ENCODE results near the gene SPACA9.

Gene SPACA9

DNA sequence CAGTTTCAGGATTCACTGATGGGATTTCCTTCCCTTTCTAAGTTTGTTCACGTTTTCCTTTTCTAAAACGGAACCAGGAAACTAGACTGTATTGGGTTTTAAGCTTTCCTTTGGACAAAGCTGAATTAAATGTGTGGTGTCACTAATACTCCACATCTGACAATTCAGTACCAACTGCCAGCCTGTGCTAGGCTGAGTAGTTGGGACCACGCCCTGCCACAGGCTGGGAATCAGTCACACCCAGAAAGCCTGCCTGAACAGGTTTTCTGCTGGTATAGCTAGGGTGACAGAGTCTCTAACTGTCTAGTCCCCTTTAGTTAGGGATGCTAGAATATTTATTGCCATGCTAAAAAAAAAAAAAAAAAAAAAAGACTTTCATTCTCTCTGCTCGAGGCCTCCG is 15.6 kb downstream of the SPACA9 start:
- Histone ChIP-seq H3K27me3 (ENCODE audit: insufficient read depth, low read length) (no peaks in the 10 kb centered on the region), H3K27ac (ENCODE audit: low read depth, low read length) (no peak overlapping the region), H3K36me3 (ENCODE audit: insufficient read depth, low read length) (0 out of 2 replicates have a peak, but pooled peaks cover 8% of the 10 kb centered on the region), H2AFZ (ENCODE audit: low read length, unreplicated experiment) (no peak overlapping the region), H3K79me2 (ENCODE audit: control insufficient read depth, insufficient read depth, low read length, unreplicated experiment) (no peaks in the 10 kb centered on the region), H3K4me1 (ENCODE audit: control insufficient read depth, insufficient read depth, low read length, unreplicated experiment) (no peaks in the 10 kb centered on the region), H3K4me3 (ENCODE audit: low read depth, low read length) (no peak overlapping the region)

- Histone ChIP-seq H3K4me1 (ENCODE audit: control insufficient read depth, insufficient read depth, low read length, unreplicated experiment) (no peaks in the 10 kb centered on the region), H2AFZ (ENCODE audit: low read length, unreplicated experiment) (no peak overlapping the region), H3K79me2 (ENCODE audit: control insufficient read depth, insufficient read depth, low read length, unreplicated experiment) (no peaks in the 10 kb centered on the region), H3K27me3 (ENCODE audit: insufficient read depth, low read length) (no peaks in the 10 kb centered on the region), H3K36me3 (ENCODE audit: insufficient read depth, low read length) (peaks cover 16% of the 10 kb centered on the region; the same call in 1 of the 2 replicates), H3K4me3 (ENCODE audit: low read depth, low read length) (no peak overlapping the region), H3K27ac (ENCODE audit: low read depth, low read length) (no peak overlapping the region)
Measured at GRCh38 chr9:132894862-132895835, 16.5 kb downstream of the SPACA9 start.

GRCh38 chr9:132896264-132896663 is 17.6 kb downstream of the SPACA9 start:
- no peaks in the 10 kb centered on the region for H3K4me1 ChIP-seq (ENCODE audit: control insufficient read depth, insufficient read depth, low read length, unreplicated experiment)
- no peaks in the 10 kb centered on the region for H3K27me3 ChIP-seq (ENCODE audit: insufficient read depth, low read length)
- H3K79me2 ChIP-seq (ENCODE audit: control insufficient read depth, insufficient read depth, low read length, unreplicated experiment): no peaks in the 10 kb centered on the region
- peaks cover 27% of the 10 kb centered on the region; the same call in 1 of the 2 replicates for H3K36me3 ChIP-seq (ENCODE audit: insufficient read depth, low read length)
- no peak overlapping the region for H2AFZ ChIP-seq (ENCODE audit: low read length, unreplicated experiment)
- no peak overlapping the region for H3K27ac ChIP-seq (ENCODE audit: low read depth, low read length)
- H3K4me3 ChIP-seq (ENCODE audit: low read depth, low read length): no peak overlapping the region

DNA sequence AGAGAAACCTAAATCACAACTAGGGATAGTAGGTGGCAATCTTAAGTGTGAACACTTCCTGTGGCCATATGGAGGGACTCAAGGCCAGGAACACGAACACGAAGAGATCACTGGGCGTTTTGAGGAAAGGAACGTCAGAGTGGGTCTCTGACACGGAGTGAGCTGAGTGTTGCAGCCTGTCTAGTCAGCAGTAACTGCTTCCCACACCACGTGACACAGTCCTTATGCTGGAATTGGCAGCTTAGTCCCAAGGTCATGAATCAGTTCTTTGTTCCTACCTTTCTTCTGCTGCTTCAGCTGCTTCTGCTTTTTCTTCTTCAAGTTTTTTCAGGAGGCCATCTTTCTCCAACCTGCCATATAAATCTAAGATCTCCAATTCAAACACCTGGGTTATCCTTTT is 18.2 kb downstream of the SPACA9 start:
- H3K36me3 ChIP-seq (ENCODE audit: insufficient read depth, low read length): peaks cover 27% of the 10 kb centered on the region; the same call in 1 of the 2 replicates

DNA sequence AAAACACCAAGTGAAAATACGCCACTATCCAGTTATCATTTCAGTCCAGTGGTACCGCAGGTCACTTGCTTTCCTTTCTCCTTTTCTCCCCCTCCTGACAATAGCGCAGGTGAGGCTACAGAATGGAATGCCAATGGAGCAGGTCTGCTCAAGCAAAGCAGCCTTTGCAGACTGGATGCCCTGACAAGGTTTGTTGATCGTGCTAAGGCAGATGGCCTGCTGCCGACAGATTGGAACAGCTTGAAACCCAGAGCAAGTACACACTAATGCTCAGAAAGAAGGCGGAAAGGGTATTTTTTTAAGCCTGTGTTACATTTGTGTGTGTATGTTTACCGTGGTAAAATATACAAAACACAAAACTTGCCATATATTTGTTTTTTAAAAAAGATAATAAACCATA is 19.4 kb downstream of the SPACA9 start:
- Histone ChIP-seq H3K79me2 (ENCODE audit: control insufficient read depth, insufficient read depth, low read length, unreplicated experiment) (no peaks in the 10 kb centered on the region), H3K27ac (ENCODE audit: low read depth, low read length) (no peak overlapping the region), H3K27me3 (ENCODE audit: insufficient read depth, low read length) (no peaks in the 10 kb centered on the region), H3K4me3 (ENCODE audit: low read depth, low read length) (no peak overlapping the region), H3K4me1 (ENCODE audit: control insufficient read depth, insufficient read depth, low read length, unreplicated experiment) (no peaks in the 10 kb centered on the region), H3K36me3 (ENCODE audit: insufficient read depth, low read length) (peaks cover 27% of the 10 kb centered on the region; the same call in 1 of the 2 replicates), H2AFZ (ENCODE audit: low read length, unreplicated experiment) (no peak overlapping the region)

More for the DNA sequence above, 18.2 kb downstream of the SPACA9 start:
- Histone ChIP-seq H3K27ac (ENCODE audit: low read depth, low read length) (no peak overlapping the region), H3K79me2 (ENCODE audit: control insufficient read depth, insufficient read depth, low read length, unreplicated experiment) (no peaks in the 10 kb centered on the region), H3K4me3 (ENCODE audit: low read depth, low read length) (no peak overlapping the region), H3K4me1 (ENCODE audit: control insufficient read depth, insufficient read depth, low read length, unreplicated experiment) (no peaks in the 10 kb centered on the region), H3K27me3 (ENCODE audit: insufficient read depth, low read length) (no peaks in the 10 kb centered on the region), H2AFZ (ENCODE audit: low read length, unreplicated experiment) (no peak overlapping the region)

- H3K4me3 ChIP-seq (ENCODE audit: low read depth, low read length): no peak overlapping the region
- H3K4me1 ChIP-seq (ENCODE audit: control insufficient read depth, insufficient read depth, low read length, unreplicated experiment): no peaks in the 10 kb centered on the region
- H2AFZ ChIP-seq (ENCODE audit: low read length, unreplicated experiment): no peak overlapping the region
- peaks cover 21% of the 10 kb centered on the region; the same call in 1 of the 2 replicates for H3K36me3 ChIP-seq (ENCODE audit: insufficient read depth, low read length)
- no peaks in the 10 kb centered on the region for H3K27me3 ChIP-seq (ENCODE audit: insufficient read depth, low read length)
- H3K79me2 ChIP-seq (ENCODE audit: control insufficient read depth, insufficient read depth, low read length, unreplicated experiment): no peaks in the 10 kb centered on the region
- H3K27ac ChIP-seq (ENCODE audit: low read depth, low read length): no peak overlapping the region
Measured at GRCh38 chr9:132901858-132902831, 23.4 kb downstream of the SPACA9 start.

GRCh38 chr9:132903574-132904492 is 25.1 kb downstream of the SPACA9 start:
- Histone ChIP-seq H3K27ac (ENCODE audit: low read depth, low read length) (no peak overlapping the region), H3K36me3 (ENCODE audit: insufficient read depth, low read length) (peaks cover 19% of the 10 kb centered on the region; the same call in 1 of the 2 replicates), H2AFZ (ENCODE audit: low read length, unreplicated experiment) (no peak overlapping the region), H3K79me2 (ENCODE audit: control insufficient read depth, insufficient read depth, low read length, unreplicated experiment) (no peaks in the 10 kb centered on the region), H3K4me1 (ENCODE audit: control insufficient read depth, insufficient read depth, low read length, unreplicated experiment) (no peaks in the 10 kb centered on the region), H3K4me3 (ENCODE audit: low read depth, low read length) (no peak overlapping the region), H3K27me3 (ENCODE audit: insufficient read depth, low read length) (no peaks in the 10 kb centered on the region)

DNA sequence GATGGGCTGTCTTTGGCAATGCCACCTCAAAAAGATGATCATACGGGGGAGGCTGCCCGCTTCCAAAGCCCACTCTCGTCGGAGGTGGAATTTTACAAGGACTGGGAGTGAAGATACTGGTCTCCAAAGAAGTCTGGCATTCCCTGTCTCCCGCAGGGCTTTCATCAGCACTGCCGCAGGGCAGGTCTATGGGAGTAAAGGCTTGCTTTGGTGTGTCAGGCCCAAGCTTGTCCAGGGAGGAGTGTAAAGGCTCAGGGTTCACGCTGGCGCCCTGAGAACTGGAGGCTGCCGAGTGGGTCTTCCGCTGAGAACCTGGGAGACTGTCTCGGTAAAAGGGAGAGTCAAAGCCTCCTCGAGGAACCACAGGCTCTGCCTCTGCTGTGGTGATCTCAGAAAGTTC is 27.0 kb downstream of the SPACA9 start:
- H3K36me3 ChIP-seq (ENCODE audit: insufficient read depth, low read length): peaks cover 12% of the 10 kb centered on the region
- H3K27me3 ChIP-seq (ENCODE audit: insufficient read depth, low read length): no peaks in the 10 kb centered on the region
- H3K27ac ChIP-seq (ENCODE audit: low read depth, low read length): no peak overlapping the region
- no peak overlapping the region for H2AFZ ChIP-seq (ENCODE audit: low read length, unreplicated experiment)
- H3K4me3 ChIP-seq (ENCODE audit: low read depth, low read length): no peak overlapping the region
- H3K79me2 ChIP-seq (ENCODE audit: control insufficient read depth, insufficient read depth, low read length, unreplicated experiment): no peaks in the 10 kb centered on the region
- no peaks in the 10 kb centered on the region for H3K4me1 ChIP-seq (ENCODE audit: control insufficient read depth, insufficient read depth, low read length, unreplicated experiment)

DNA sequence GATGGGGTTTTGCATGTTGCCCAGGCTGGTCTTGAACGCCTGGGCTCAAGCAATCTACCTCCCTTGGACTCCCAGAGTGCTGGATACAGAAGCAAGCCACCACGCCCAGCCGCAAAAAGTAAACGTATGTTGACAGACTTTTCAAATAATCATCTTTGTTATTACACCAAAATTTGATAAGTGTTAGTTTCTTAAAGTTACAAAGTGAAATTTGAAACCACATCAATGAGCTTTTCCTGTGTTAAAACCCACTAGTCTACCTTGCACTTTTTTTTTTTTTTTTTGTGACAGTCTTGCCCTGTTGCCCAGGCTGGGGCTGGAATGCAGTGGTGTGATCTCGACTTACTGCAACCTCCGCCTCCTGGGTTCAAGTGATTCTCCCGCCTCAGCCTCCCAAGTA is 29.9 kb downstream of the SPACA9 start:
- Histone ChIP-seq H3K4me1 (ENCODE audit: control insufficient read depth, insufficient read depth, low read length, unreplicated experiment) (no peaks in the 10 kb centered on the region), H3K27me3 (ENCODE audit: insufficient read depth, low read length) (no peaks in the 10 kb centered on the region), H3K4me3 (ENCODE audit: low read depth, low read length) (no peak overlapping the region), H3K36me3 (ENCODE audit: insufficient read depth, low read length) (peaks cover 18% of the 10 kb centered on the region), H2AFZ (ENCODE audit: low read length, unreplicated experiment) (no peak overlapping the region), H3K79me2 (ENCODE audit: control insufficient read depth, insufficient read depth, low read length, unreplicated experiment) (no peaks in the 10 kb centered on the region), H3K27ac (ENCODE audit: low read depth, low read length) (no peak overlapping the region)

Data from ACC112 (cell line).